HG03432 (cell line): ENCODE measurements around the gene SGSH.

ENCODE experiments used
- ATAC-seq: cut with Tn5 transposase; IDR thresholded peaks from one replicate; pipeline ENCODE4 v1.9.1; 2021; ENCODE audit warnings: mild to moderate bottlenecking, moderate library complexity; ENCODE audit not compliant: unreplicated experiment

Gene SGSH

GRCh38 chr17:80227666-80228065, 7.5 kb upstream of the SGSH start:
- ATAC-seq = no peak

GRCh38 chr17:80227156-80227555, 7.0 kb upstream of the SGSH start:
- no peak for ATAC-seq

DNA sequence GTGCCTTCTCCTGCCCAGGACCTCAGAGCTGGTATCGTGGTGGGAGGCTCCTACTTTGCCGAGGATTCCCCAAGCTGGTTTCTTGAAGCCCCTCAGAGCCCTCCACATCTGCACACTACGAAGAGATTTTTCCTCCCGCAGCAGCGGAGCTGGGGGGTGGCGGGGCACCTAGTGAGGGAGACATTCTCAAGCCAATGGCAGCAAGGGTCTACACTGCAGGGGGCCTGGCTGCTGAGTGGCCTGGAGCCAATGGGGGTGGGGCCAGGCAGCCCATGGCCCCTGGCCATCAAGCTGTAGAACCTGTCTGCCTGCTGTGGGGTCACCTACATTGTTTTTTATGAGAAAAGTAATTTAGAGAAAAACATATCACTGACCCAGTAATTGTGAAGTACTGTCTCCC, 5.1 kb upstream of the SGSH start:
- ATAC-seq = no peak

- ATAC-seq = no peak
These were observed 4.5 kb upstream of the SGSH start for GRCh38 chr17:80224683-80225082.

DNA sequence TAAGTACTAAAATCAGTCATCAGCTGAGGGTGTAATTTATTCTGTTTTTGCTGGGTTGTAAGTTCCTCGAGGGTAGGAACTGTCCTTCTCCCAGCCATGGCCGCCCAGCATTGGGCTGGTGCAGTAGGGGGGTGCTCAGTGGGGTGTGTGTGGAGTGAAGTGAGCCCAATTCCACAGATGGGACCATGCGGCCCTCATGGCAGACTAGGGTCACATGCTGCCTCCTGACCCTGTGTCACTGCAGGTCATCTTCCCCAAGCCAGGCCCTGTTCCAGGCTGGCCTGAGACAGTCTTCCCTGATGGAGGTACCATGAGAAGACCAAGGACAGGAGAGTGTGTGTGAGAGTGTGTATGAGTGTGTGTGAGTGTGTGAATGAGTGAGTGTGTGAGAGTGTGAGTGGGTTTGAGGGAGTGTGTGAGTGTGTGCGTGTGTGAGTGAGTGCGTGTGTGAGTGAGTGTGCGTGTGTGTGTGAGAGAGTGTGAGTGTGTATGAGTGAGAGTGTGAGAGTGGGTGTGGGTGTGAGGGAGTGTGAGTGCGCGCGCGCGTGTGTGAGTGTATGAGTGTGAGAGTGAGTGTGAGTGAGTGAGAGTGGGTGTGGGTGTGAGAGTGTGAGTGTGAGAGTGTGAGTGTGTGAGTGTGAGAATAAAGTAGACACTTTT, 3.8 kb upstream of the SGSH start:
- no peak for ATAC-seq

DNA sequence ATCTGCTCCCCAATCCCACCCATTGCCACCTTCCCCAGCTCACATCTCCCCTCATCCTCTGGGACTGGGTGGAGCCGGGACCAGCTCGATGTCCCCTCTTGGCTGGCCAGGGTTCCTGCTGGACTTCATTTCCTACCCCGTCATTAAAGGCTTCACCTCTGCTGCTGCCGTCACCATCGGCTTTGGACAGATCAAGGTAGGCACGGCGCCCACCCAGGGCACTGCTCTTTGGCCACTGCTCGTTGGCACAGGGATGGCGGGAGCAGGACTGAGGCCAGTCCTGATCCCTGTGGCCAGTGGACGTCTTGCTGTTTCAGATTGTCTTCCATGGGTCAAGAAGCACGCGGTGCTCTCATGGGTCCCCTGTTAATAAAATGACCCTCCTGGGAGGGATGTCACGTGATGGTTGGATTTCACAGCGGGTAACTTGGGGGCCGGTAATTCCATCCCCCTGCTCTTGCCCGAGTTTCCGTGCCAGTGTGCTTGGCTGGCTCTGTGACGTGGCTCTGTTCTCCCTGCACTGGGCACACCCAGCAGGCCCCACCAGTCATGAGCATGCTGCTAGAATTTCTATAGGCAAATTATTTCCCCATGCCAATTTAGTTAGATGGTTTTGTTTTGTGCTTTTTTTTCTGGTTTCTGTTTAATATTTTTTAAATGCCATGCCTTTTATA, 3.1 kb upstream of the SGSH start:
- no peak for ATAC-seq

GRCh38 chr17:80222376-80223141, 2.4 kb upstream of the SGSH start:
- ATAC-seq = no peak

DNA sequence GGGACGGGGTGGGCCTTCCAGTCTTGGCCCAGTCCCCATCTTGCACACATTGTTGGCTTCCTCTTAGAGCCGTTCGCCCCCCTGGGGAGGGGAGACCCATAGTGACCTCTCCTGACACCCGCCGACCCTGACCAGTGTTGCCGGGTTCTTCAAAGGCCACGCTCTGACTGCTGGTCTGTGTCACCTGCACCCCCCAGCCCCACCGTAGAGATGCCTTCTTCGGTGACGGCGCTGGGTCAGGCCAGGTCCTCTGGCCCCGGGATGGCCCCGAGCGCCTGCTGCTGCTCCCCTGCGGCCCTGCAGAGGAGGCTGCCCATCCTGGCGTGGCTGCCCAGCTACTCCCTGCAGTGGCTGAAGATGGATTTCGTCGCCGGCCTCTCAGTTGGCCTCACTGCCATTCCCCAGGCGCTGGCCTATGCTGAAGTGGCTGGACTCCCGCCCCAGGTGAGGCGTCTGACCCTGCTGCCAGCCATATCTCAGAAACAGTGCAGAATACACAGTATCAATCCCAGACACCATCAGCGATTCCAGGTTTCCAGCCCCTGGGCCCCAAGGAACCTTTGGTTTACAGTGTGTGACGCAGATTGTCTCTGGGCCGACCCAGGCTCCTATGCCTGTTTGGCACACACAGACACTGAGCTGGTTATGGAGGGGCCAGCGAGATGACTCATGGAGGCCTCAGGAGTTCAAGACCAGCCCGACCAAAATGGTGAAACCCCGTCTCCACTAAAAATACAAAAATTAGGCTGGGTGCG, 1.4 kb upstream of the SGSH start:
- no peak for ATAC-seq

DNA sequence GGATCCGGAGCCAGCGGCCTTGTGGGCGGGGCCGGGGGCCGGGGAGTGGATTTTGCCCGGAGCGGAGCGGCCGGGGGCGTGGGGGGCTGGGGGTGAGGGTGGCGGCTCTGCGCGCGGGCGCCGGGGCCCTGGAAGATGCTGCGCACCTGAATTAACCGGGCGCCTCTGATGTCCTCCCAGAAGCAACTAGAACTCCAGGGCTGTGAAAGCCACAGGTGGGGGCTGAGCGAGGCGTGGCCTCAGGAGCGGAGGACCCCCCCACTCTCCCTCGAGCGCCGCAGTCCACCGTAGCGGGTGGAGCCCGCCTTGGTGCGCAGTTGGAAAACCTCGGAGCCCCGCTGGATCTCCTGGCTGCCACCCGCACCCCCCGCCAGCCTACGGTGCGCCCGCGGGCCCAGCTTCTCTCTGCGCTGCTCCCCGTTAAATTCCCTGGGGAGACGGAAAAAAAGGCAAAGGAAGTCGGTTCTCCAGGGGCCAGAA, 643 bp upstream of the SGSH start:
- no peak for ATAC-seq

- no peak for ATAC-seq
These were observed 425 bp downstream of the SGSH start for GRCh38 chr17:80219763-80220053.

GRCh38 chr17:80219013-80219762, 945 bp downstream of the SGSH start:
- ATAC-seq = peak; percentile 48

- no peak for ATAC-seq
These were observed 1.7 kb downstream of the SGSH start for GRCh38 chr17:80218391-80218790.

- ATAC-seq = no peak
These were observed 2.3 kb downstream of the SGSH start for GRCh38 chr17:80217703-80218362.

GRCh38 chr17:80216473-80217456, 3.4 kb downstream of the SGSH start:
- ATAC-seq = no peak

DNA sequence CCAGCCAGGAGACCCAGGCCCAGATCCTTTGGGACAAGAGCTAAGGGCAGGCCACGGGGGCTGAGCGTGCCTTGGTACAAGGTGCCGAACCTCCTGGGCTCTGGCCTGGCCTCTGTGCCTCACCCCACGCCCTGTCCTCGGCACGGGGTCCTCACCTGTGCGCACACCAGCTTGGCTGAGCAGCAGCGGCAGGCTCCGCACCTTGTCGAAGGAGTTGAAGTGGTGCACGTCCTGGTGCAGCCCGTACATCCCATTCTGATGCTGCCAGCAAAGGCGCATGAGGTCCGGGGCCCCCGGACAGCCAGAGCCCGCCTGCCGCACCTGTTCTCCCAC, 5.3 kb downstream of the SGSH start:
- no peak for ATAC-seq

DNA sequence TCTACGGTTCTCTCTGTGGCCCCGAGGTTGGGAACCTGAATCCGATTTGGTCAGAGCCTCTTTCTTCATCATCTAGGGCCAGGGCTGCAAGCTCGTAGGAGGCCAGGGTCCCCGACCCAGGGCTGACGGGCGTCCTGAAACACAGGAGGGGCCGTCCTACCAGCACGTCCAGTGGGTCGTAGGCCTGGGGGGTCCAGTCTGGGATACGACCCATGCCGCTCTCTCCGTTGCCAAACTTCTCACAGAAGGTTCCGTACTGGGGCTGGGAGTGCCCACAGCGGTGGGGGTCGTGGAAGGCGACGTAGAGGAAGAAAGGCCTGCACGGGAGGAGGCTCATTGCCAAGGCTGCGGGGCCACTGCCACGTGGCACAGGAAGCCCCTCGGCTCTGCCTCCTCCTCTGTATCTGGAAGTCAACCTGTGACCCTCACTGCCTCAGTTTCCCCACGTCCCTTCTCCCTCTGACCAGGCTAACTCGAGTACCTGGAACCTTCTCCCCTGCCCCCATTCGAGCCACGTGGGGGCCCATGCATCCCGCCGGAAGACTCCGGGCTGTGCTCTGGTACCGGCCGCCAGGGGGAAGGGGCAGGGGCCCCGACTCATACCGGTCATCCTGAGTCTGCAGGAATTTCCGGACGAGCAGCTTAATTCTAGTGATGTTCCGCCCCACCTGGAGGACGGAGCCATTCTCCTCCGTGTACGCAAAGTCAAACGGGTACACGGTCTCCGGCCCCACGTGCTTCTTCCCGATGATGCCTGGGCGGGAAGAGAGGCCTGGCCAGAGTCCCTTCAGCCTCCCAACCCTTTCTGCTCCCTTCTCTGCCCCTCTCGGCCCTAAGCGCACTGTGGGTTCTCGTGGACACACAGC, 5.9 kb downstream of the SGSH start:
- ATAC-seq = no peak

GRCh38 chr17:80213643-80213975, 6.5 kb downstream of the SGSH start:
- no peak for ATAC-seq

GRCh38 chr17:80212962-80213642, 7.0 kb downstream of the SGSH start:
- ATAC-seq = no peak
